GM13977 (cell line): Measurements from ENCODE around the gene LRRC1.

Experiments
- DNase-seq: peaks from one replicate; pipeline ENCODE4 v3.0.0; 2012; ENCODE audit warnings: low spot score
- in situ Hi-C: fragments of 300-500 bp; cut with MboI; formaldehyde crosslinking; loops from one replicate; pipeline ENCODE4 v1.12.0; 2022; ENCODE audit warnings: low sequenced_read_pairs, low pct_unique_long_range_greater_than_20kb, mixed read lengths, inconsistent platforms; ENCODE audit not compliant: unreplicated experiment
- TF ChIP-seq, protein P1 (sequence below): IDR thresholded peaks from 2 replicates; pipeline ENCODE4 v1.5.1; 2012; ENCODE audit warnings: mild to moderate bottlenecking, control low read depth; ENCODE audit not compliant: insufficient read depth; ENCODE audit errors: extremely low read depth, missing control alignments

LRRC1 gene

DNA sequence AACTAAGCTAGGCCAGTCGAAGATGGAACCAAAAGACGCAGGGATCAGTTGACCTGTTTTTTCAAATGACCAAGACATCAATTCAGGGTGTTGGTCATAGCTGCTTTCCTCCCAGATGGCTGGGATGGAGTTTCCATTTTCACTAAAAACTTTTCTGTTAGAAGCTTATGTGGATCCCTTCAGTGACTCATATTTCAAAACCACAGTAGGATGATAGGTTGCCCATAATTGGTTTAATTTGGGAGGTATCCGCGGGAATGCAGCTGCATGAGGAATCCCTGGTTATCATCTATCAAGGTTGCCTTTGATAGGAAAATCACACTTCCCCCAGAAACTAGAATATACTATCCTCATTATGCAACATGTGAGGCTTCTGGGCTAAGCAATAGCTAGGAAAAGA is 165.5 kb downstream of the LRRC1 start:
- in situ Hi-C loops = no loop called here
- TF ChIP-seq, protein P1, sequence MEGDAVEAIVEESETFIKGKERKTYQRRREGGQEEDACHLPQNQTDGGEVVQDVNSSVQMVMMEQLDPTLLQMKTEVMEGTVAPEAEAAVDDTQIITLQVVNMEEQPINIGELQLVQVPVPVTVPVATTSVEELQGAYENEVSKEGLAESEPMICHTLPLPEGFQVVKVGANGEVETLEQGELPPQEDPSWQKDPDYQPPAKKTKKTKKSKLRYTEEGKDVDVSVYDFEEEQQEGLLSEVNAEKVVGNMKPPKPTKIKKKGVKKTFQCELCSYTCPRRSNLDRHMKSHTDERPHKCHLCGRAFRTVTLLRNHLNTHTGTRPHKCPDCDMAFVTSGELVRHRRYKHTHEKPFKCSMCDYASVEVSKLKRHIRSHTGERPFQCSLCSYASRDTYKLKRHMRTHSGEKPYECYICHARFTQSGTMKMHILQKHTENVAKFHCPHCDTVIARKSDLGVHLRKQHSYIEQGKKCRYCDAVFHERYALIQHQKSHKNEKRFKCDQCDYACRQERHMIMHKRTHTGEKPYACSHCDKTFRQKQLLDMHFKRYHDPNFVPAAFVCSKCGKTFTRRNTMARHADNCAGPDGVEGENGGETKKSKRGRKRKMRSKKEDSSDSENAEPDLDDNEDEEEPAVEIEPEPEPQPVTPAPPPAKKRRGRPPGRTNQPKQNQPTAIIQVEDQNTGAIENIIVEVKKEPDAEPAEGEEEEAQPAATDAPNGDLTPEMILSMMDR = no peak
- no peak for DNase-seq

DNA sequence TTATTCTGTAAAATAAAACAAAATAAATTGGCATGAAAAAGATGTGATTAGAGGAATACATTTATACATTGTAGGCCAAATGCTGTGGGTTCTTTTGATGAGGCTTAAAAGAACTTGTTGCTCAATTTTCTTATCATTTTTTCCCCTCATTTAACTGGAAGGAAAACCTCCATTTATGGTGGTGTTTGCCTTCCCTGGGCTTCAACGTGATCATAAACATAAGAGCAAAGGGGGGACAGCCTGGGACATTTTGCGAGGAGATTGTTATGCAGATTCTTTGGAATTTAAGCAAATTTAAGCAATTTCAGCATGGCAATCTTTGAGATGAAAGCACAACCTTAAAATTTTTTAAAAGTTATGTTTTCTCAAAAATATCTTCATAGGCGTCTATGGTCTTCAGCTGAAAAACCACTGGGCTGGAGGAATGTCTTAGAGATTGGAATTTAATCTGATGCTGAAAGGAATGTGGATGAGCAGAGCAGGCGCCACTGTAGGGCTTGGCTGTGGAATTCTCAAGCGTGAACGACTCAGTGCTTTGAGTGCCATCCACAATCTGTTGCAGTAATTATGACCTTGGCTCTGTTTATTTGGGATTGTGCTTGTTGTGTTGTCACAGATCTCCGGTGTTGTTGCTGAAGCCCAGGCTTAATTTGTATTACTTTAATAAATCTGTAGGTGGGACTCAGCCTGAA is 167.0 kb downstream of the LRRC1 start:
- in situ Hi-C loops = no loop called here
- TF ChIP-seq, protein P1 = no peak
- DNase-seq = no peak

DNA sequence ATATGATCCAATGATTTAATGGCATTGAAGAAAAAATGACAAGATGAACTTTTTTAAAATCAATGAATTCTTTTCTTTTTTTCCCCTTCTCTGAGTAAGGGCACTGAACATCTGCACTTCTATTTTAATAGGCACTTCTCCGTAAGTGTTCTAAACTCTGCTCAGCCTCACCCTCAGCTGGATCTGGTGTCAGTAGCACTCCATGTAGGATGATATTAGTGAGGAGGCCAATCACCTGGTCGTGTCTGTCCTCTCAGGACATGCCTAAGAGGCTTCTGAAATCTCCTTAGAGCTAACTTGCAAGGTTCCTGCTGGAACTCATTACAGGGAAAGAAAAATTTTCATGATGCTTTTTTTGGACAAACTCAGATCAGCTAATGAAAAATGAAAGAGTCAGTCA is 167.8 kb downstream of the LRRC1 start:
- in situ Hi-C loops = no loop called here
- no peak for DNase-seq
- TF ChIP-seq, protein P1 = no peak

DNA sequence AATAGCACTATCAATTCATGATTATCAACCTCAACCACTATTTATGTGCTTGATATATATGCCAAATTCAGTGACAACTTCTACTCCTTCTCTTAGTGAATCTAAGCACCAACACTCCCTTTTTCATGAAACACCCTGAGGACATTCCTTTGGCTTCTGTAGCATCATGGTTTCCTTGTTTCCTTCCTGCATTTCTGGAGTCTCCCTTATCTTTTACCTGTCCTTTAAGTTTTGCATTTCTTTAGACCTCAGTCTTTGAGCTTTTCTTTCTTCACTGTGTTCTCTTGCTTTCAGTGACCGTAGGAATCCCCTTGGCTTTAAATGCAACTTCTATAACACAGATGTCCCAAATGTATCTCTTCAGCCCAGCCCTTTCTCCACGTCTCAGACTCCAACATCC is 172.6 kb downstream of the LRRC1 start:
- DNase-seq = no peak
- in situ Hi-C loops = no loop called here
- TF ChIP-seq, protein P1 = no peak
